Ishikawa (cell line): ENCODE results near the gene GBP2.

Experiments used
- CEBPB ChIP-seq: IDR thresholded peaks from 2 replicates; pipeline ENCODE4 v1.6.1; 2012
- CREB1 ChIP-seq: IDR thresholded peaks from 2 replicates; pipeline ENCODE4 v1.6.1; 2012; ENCODE audit warnings: low read depth
- EGR1 ChIP-seq: IDR thresholded peaks from 2 replicates; pipeline ENCODE4 v1.6.1; 2012
- FOXM1 ChIP-seq: IDR thresholded peaks from 2 replicates; pipeline ENCODE4 v1.6.1; 2012; ENCODE audit warnings: low read depth, borderline replicate concordance
- MAX ChIP-seq: IDR thresholded peaks from 2 replicates; pipeline ENCODE4 v1.6.1; 2012
- NFIC ChIP-seq: IDR thresholded peaks from 2 replicates; pipeline ENCODE4 v1.6.1; 2012
- RAD21 ChIP-seq: IDR thresholded peaks from 2 replicates; pipeline ENCODE4 v1.6.1; 2012; ENCODE audit warnings: low read depth
- TAF1 ChIP-seq: IDR thresholded peaks from 2 replicates; pipeline ENCODE4 v1.6.1; 2012; ENCODE audit warnings: low read depth, mild to moderate bottlenecking
- TCF12 ChIP-seq: IDR thresholded peaks from 2 replicates; pipeline ENCODE4 v1.6.1; 2012; ENCODE audit warnings: low read depth
- YY1 ChIP-seq: IDR thresholded peaks from 2 replicates; pipeline ENCODE4 v1.6.1; 2012; ENCODE audit warnings: low read depth
- ZBTB7A ChIP-seq: IDR thresholded peaks from 2 replicates; pipeline ENCODE4 v1.6.1; 2012; ENCODE audit warnings: low read depth
- TF ChIP-seq, protein P1 (sequence below): IDR thresholded peaks from 2 replicates; pipeline ENCODE4 v1.6.1; 2012; ENCODE audit warnings: low read depth, mild to moderate bottlenecking
- TF ChIP-seq, protein P2 (sequence below): IDR thresholded peaks from 2 replicates; pipeline ENCODE4 v1.6.1; 2012

- TF ChIP-seq FOXM1 (no peak), CREB1 (no peak), CEBPB (no peak), YY1 (no peak), NFIC (no peak), RAD21 (no peak), EGR1 (no peak), TCF12 (no peak), TAF1 (no peak), ZBTB7A (no peak), MAX (no peak)
- TF ChIP-seq, protein P1, sequence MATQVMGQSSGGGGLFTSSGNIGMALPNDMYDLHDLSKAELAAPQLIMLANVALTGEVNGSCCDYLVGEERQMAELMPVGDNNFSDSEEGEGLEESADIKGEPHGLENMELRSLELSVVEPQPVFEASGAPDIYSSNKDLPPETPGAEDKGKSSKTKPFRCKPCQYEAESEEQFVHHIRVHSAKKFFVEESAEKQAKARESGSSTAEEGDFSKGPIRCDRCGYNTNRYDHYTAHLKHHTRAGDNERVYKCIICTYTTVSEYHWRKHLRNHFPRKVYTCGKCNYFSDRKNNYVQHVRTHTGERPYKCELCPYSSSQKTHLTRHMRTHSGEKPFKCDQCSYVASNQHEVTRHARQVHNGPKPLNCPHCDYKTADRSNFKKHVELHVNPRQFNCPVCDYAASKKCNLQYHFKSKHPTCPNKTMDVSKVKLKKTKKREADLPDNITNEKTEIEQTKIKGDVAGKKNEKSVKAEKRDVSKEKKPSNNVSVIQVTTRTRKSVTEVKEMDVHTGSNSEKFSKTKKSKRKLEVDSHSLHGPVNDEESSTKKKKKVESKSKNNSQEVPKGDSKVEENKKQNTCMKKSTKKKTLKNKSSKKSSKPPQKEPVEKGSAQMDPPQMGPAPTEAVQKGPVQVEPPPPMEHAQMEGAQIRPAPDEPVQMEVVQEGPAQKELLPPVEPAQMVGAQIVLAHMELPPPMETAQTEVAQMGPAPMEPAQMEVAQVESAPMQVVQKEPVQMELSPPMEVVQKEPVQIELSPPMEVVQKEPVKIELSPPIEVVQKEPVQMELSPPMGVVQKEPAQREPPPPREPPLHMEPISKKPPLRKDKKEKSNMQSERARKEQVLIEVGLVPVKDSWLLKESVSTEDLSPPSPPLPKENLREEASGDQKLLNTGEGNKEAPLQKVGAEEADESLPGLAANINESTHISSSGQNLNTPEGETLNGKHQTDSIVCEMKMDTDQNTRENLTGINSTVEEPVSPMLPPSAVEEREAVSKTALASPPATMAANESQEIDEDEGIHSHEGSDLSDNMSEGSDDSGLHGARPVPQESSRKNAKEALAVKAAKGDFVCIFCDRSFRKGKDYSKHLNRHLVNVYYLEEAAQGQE = no peak
- TF ChIP-seq, protein P2, sequence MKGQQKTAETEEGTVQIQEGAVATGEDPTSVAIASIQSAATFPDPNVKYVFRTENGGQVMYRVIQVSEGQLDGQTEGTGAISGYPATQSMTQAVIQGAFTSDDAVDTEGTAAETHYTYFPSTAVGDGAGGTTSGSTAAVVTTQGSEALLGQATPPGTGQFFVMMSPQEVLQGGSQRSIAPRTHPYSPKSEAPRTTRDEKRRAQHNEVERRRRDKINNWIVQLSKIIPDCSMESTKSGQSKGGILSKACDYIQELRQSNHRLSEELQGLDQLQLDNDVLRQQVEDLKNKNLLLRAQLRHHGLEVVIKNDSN = no peak
Observed at GRCh38 chr1:89088572-89088971, 37.3 kb downstream of the GBP2 start.
